ENCODE data around the gene DNASE1L1.

The DNASE1L1 gene

GRCh38 chrX:154436374-154436982 lies 27.4 kb upstream of the DNASE1L1 start:
- no peak for DNase-seq

DNA sequence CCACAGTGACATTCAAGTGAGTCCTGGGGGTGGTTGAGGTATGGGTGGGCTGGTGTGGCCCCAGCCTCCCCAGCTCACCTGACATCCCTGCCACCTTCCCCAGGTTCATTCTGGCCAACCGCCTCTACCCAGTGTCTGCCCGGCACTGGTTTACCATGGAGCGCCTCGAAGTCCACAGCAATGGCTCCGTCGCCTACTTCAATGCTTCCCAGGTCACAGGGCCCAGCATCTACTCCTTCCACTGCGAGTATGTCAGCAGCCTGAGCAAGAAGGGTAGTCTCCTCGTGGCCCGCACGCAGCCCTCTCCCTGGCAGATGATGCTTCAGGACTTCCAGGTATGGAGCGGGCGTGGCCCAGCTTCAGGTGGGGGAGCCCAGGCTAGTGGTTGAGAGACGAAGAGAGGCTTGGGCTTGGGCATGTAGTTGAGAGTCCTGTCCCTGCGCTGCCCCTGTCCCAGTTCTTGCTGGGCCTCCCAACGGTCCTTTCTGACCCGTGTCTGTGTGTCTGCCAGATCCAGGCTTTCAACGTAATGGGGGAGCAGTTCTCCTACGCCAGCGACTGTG lies 26.2 kb upstream of the DNASE1L1 start:
- DNase-seq = no peak

DNA sequence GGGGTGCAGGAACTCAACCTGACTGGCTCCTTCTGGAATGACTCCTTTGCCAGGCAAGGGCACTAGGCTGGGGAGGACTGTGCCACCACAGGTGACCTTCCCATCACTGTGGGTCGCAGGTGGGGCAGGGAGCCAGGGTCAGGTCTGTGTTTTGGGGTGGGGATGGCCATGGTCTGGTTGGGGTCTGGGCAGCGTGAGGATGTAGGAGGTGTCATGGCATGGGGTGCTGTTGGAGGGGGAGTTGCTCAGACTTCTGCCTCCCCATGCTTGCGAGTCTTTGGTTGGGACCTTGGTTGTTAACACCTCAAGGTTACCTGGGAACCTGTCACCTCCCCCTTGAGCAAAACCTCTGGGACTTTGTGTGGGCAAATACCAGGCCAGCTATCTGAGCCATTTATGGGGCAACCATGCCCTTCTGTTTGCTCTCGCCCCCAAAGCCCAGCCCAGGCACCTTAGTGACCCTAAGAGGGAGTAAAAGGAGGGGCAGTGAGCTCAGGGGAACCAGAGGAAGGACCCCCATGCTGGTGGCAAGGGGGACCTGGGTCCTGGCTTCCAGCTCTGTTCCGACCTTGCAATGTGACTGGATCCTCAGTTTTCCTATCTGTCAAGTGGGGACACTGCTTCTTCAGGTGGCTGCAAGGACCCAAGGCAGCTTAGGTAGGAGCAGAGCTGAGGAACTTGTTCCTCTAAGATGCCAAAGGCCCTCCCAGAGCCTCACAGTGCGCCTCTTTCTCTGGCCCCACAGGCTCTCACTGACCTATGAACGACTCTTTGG lies 25.5 kb upstream of the DNASE1L1 start:
- DNase-seq = no peak

DNA sequence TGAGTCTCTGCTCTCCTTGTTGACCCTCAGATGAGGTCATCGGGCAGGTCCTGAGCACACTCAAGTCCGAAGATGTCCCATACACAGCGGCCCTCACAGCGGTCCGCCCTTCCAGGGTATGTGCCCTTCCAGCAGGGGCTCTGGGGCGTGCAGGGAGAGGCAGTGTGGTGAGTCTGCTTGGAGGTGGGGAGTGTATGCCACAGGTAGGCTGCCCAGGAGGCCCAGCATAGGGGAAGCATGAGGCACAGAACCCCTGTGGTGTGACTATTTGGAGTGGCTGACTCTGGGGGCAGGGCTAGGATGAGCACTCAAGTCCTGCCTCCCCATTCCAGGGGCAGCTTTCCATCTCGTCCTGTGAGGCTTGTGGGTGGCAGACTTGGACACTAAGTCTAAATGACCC lies 24.6 kb upstream of the DNASE1L1 start:
- no peak for DNase-seq

- DNase-seq = no peak
Measured at GRCh38 chrX:154432210-154432609, 23.2 kb upstream of the DNASE1L1 start.

DNA sequence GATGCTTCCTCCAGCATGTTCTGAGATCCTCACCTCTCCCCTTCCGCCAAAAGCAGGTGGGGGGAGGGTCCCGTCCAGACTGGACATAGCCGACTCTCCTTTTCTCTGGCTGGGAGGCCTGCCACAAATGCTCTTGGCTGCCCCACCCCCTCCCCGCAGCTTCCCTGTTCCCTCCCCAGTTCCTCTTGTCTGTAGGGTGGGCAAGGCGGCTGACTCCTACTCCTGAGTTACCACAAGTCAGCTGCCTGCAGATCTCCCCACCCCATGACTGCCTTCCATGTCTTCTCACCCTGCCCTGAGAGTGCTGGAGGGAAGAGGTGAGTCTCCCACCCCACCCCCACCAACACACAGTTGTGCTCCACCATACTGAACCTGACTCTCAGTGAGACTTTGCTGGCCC lies 22.3 kb upstream of the DNASE1L1 start:
- DNase-seq = no peak

GRCh38 chrX:154430916-154431315 lies 21.9 kb upstream of the DNASE1L1 start:
- no peak for DNase-seq

GRCh38 chrX:154430479-154430878 lies 21.4 kb upstream of the DNASE1L1 start:
- DNase-seq = no peak

GRCh38 chrX:154429711-154430110 lies 20.7 kb upstream of the DNASE1L1 start:
- DNase-seq = no peak

GRCh38 chrX:154428176-154429171 lies 19.4 kb upstream of the DNASE1L1 start, which contains the start of gene ATP6AP1:
Gene ATP6AP1 (plus strand): TSS chrX:154428677. CDS start chrX:154428693, 16 bp downstream.
- DNase-seq = peak; percentile 42

DNA sequence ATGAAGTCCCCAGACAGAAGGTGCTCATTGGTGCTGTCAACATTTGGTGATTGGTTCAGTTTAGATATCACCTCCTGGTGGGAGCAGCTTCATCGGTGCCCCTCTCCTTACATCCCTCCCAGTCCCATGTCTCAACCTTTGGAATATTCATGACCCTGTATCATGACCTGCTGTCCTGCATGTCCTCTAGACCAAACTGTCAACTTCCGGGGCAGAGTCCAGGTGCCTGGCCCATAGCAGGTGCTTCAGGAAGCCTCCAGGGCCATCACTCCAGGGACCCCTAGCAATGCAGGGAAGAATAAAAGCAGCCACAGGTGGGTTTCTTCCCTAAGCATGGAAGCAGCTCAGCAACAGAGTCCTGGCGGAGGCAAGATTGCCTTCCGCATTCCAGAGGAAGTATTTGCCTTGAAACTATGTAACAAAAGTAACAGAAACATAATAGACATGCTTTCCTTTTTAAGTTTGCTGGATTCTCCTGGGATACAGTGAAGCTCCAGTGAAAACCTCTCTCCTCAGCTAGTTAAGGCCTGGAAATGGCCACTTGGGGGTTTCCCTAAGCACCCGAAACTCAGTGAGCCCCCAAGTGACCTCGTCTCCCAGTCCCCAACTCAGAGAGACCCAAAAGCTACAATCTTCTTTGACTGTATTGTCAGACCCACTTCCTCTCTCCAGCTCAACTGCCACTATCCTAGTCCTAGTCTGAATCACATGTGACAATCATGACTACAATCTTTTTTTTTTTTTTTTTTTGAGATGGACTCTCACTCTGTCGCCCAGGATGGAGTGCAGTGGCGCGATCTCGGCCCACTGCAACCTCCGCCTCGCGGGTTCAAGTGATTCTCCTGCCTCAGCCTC lies 18.1 kb upstream of the DNASE1L1 start:
- DNase-seq = no peak

- no peak for DNase-seq
Measured at GRCh38 chrX:154420402-154420756, 11.3 kb upstream of the DNASE1L1 start.

DNA sequence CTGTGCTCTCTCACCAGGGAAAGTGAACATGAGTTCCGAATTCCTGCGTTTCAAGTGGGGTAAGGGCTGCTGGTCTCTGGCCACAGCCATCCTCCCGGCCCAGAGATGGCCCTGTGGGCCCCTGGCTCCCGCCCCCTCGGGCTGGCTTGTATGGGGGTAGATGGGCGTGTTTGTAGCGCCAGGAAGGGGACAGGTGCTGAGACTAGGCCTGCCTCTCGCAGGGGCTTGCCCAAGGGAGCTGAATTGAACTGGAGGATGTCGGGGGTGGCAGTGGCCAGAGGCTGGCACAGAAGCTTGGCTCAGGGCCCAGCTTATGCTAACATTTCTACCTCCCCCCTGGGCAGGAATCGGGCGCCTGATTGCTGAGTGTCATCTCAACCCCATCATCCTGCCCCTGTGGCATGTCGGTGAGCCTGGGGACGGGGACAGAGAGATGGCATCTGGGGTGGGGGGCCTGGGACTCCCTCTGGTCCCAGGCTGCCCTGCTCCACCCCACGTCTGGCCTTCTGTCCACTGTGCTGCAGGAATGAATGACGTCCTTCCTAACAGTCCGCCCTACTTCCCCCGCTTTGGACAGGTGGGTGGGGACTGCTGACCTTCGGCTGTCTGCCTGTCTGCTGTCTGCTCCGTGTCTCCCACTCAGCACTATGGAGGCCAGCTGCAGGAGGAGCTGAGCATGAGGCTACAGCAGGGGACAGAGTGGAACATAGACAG lies 10.8 kb upstream of the DNASE1L1 start:
- no peak for DNase-seq

GRCh38 chrX:154419189-154419588 lies 10.1 kb upstream of the DNASE1L1 start:
- DNase-seq = no peak

DNA sequence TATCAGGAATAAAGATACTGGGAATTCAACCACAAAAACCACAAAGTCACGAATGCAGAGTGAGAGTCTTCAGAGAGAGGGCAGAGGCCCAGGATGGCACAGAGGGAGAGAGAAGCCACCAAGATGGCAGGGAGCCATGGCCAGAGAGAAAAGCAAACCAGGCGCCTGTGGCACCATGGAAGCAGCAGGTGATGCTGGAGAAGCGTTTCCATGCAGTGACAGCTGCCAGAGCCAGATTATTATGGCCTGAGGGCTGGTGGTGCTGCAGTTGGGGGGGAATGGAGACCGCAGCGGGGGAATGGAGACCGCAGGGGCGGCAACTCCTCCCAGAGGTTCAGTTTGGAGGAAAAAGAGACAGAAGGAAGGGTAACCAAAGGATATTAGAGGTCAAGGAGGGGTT lies 8.1 kb upstream of the DNASE1L1 start:
- peak; percentile 11 for DNase-seq

- no peak for DNase-seq
Measured at GRCh38 chrX:154413142-154413541, 4.1 kb upstream of the DNASE1L1 start.

- DNase-seq = no peak
Measured at GRCh38 chrX:154412468-154412867, 3.4 kb upstream of the DNASE1L1 start.

DNA sequence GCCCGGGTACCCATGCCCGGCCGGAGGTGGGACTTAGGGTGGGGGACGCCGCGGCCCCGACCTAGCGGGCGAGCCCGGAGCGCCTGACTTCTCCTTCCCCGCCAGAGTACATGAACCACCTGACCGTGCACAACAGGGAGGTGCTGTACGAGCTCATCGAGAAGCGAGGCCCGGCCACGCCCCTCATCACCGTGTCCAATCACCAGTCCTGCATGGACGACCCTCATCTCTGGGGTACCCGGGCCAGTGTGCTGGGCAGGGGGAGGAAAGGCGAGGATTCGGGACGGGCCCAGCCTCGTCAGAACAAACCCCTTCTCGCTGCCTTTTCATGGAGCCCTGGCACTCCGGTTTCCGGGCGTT lies 2.9 kb upstream of the DNASE1L1 start:
- no peak for DNase-seq

DNA sequence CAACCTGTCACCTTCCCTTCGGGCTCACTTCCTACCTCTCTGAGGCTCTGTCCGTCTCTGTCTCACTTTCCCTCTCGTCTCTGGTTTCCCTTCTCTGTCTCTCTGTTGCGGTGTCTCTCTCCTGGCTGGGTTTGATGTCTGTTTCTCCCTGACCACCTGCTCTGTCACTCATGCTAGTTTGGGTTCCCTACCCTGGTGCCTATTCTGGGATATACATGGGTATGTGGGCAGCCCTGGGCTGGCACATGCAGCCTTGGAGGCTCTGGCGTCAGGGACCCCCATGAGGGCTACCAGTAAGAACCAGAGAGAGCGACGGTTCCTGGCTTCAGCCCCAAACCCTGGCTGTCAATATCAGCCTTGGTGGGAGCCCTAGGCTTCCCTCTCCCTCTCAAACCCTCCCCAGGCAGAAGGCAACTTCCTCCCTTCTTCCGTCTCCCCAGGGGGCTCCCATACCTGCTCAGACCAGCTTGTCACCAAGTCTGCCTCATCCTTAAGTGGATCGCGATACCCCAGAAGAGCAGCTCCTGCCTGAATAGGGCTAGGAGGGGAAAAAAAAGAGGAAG lies 314 bp downstream of the DNASE1L1 start:
- no peak for DNase-seq

GRCh38 chrX:154404625-154405192 lies 4.3 kb downstream of the DNASE1L1 start:
- no peak for DNase-seq

- DNase-seq = no peak
Measured at GRCh38 chrX:154403858-154404257, 5.2 kb downstream of the DNASE1L1 start.

Data from NCI-H2029 treated with DMSO at 0.1 percent for 48 hours (cell line).